Measurements from ENCODE around the gene PRKCZ.

DNA sequence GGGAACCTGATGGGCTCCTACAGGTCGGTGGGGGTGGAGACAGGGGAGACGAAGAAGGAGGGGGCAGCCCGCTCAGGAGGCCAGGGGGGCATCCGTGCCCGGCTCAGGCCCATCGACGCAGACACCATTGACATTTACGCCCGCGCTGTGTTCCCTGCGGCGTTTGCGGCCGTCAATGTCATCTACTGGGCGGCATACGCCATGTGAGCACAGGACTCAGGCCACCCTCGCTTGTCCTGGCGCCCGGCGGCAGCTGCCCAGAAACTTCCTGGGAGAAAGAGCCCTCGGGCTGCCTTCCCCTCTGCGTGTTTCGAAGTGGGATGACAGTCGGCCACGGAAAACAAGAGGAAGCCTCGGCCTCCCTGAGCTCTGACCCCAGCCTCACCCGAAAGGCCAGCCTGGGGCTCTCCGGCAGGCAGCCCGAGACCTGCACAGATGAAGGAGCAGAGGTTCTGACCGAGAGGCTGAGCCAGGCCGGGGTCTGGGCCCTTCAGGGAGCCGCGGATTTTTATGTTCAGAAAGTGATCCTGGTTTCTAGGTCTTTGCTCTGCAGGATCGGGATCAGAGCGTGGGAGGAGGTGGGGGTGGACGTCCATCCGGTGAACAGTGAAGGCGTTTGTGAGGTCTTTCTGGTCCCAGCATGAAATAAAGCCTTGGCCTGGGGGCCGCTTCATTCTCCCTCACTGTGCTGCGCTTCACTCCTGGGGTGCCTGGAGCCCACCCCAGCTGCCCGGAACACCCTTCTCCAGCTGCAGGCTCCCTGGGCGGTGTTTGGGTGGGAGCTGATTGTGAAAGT is 19.9 kb upstream of the PRKCZ start:
- TF ChIP-seq CTCF (IDR thresholded peaks at IDR 0.05) (no peak), POLR2A (IDR thresholded peaks at IDR 0.05) (no peak)

Data from heart left ventricle (tissue), 13 donors.